ENCODE data around the gene EXOG. TPM values are rescaled to one million over a fixed set of nuclear protein-coding genes. Genes with fewer than 3 reads are reported as not detected.
A peak's percentile ranks its signal among the peaks of the same experiment; 100 is the strongest.

EXOG gene
- total and polyA plus RNA-seq, 12 donors = 5.8 to 16.3 (median 11.4) TPM

- peak overlapping the region in 1 of 5 donors; percentile 31 for H3K27ac ChIP-seq
- intact Hi-C loops (cut with DNase I) = no loop called here
Measured at GRCh38 chr3:38468765-38469164, 27.4 kb upstream of the EXOG start.

GRCh38 chr3:38469852-38470251, 26.3 kb upstream of the EXOG start:
- H3K4me3 ChIP-seq = no peak overlapping the region
- intact Hi-C loops (cut with DNase I) = loop anchor here in 1 of 2 donors (10.0 kb wide), 1 partner anchor 355 kb away; no protein-coding TSS in a partner anchor
- H3K27me3 ChIP-seq = no peaks in the 10 kb centered on the region
- WGBS, 4 donors = 95 to 100% (median 98%) methylated on average over 1 of the region's 1 CpG
- H3K36me3 ChIP-seq (replicated peaks in 1 of 2) = no peaks in the 10 kb centered on the region
- no peak for TF ChIP-seq CTCF (IDR thresholded peaks at IDR 0.05)
- TF ChIP-seq POLR2A (IDR thresholded peaks at IDR 0.05) = no peak
- H3K9me3 ChIP-seq (replicated peaks in 1 of 3) = peaks cover 0 to 12% (median 5%) of the 10 kb centered on the region in 3 donors
- H3K27ac ChIP-seq = no peak overlapping the region
- DNase-seq = no peak
- H3K4me1 ChIP-seq (replicated peaks in 1 of 2) = peaks cover 17 to 30% of the 10 kb centered on the region in 2 donors

More at GRCh38 chr3:38468765-38469164, 27.4 kb upstream of the EXOG start:
- Histone ChIP-seq H3K9me3 (replicated peaks in 1 of 3) (peaks cover 0 to 12% (median 5%) of the 10 kb centered on the region in 3 donors), H3K4me3 (no peak overlapping the region), H3K4me1 (replicated peaks in 1 of 2) (peaks cover 17 to 30% of the 10 kb centered on the region in 2 donors), H3K36me3 (replicated peaks in 1 of 2) (no peaks in the 10 kb centered on the region), H3K27me3 (no peaks in the 10 kb centered on the region)
- TF ChIP-seq CTCF (IDR thresholded peaks at IDR 0.05) = no peak
- no peak for TF ChIP-seq POLR2A (IDR thresholded peaks at IDR 0.05)
- DNase-seq = peak in 2 of 7 donors; percentile 37 to 62
- 35 to 59% (median 46%) methylated on average over 1 of the region's 1 CpG for WGBS, 4 donors

- peaks cover 0 to 12% (median 5%) of the 10 kb centered on the region in 3 donors for H3K9me3 ChIP-seq (replicated peaks in 1 of 3)
- intact Hi-C loops (cut with DNase I) = loop anchor here in 1 of 2 donors (10.0 kb wide), 1 partner anchor 357 kb away; no protein-coding TSS in a partner anchor
- 83 to 96% (median 89%) methylated on average over 3 of the region's 3 CpGs for WGBS, 4 donors
- no peaks in the 10 kb centered on the region for H3K36me3 ChIP-seq (replicated peaks in 1 of 2)
- DNase-seq = no peak
- H3K27me3 ChIP-seq = no peaks in the 10 kb centered on the region
- no peak overlapping the region for H3K4me3 ChIP-seq
- no peak overlapping the region for H3K27ac ChIP-seq
- TF ChIP-seq POLR2A (IDR thresholded peaks at IDR 0.05) (no peak), CTCF (IDR thresholded peaks at IDR 0.05) (no peak)
- H3K4me1 ChIP-seq (replicated peaks in 1 of 2) = peaks cover 17 to 30% of the 10 kb centered on the region in 2 donors
Measured at GRCh38 chr3:38471260-38471857, 24.8 kb upstream of the EXOG start.

- peaks cover 0 to 12% (median 5%) of the 10 kb centered on the region in 3 donors for H3K9me3 ChIP-seq (replicated peaks in 1 of 3)
- no peak for DNase-seq
- H3K4me1 ChIP-seq (replicated peaks in 1 of 2) = peaks cover 17 to 30% of the 10 kb centered on the region in 2 donors
- H3K4me3 ChIP-seq = no peak overlapping the region
- WGBS, 4 donors = 60 to 100% (median 97%) methylated on average over 1 of the region's 1 CpG
- intact Hi-C loops (cut with DNase I) = loop anchor here in 1 of 2 donors (10.0 kb wide), 1 partner anchor 358 kb away; no protein-coding TSS in a partner anchor
- TF ChIP-seq POLR2A (IDR thresholded peaks at IDR 0.05) (no peak), CTCF (IDR thresholded peaks at IDR 0.05) (no peak)
- H3K36me3 ChIP-seq (replicated peaks in 1 of 2) = no peaks in the 10 kb centered on the region
- no peak overlapping the region for H3K27ac ChIP-seq
- no peaks in the 10 kb centered on the region for H3K27me3 ChIP-seq
Measured at GRCh38 chr3:38472342-38472741, 23.8 kb upstream of the EXOG start.

Data from adrenal gland (tissue), 12 donors.